Natural killer cell (primary cell): ENCODE measurements around the gene FAM13B. TPM values are rescaled to one million over a fixed set of nuclear protein-coding genes. Genes with fewer than 3 reads are reported as not detected.

Source experiments
- ATAC-seq, 3 donors: fragments of 150-1000 bp in 2 of 3; fragments of 200-7000 bp in 1 of 3; cut with Tn5 transposase; 1 replicate in 1 of 3; 2 replicates in 2 of 3; pipeline ENCODE4 v1.10.0; 2021; ENCODE audit warnings: mild to moderate bottlenecking in 2 of 3, moderate library complexity in 2 of 3
- DNase-seq, 2 donors: peaks; one replicate each; pipeline versions ENCODE4 v3.0.0 to v3.0.0-alpha.2; 2013 to 2021; ENCODE audit warnings: mixed read lengths in 1 of 2
- H3K27ac ChIP-seq: one replicate; pipeline ENCODE4 v1.5.1; 2013; ENCODE audit warnings: mild to moderate bottlenecking, low read length
- H3K27me3 ChIP-seq: one replicate; pipeline ENCODE4 v1.6.1; 2013; ENCODE audit warnings: low read length; ENCODE audit not compliant: control insufficient read depth, insufficient read depth
- H3K36me3 ChIP-seq: one replicate; pipeline ENCODE4 v1.6.1; 2013; ENCODE audit warnings: low read length; ENCODE audit not compliant: control insufficient read depth, insufficient read depth
- H3K4me1 ChIP-seq: one replicate; pipeline ENCODE4 v1.6.1; 2013; ENCODE audit warnings: low read length; ENCODE audit not compliant: control insufficient read depth, insufficient read depth
- H3K4me3 ChIP-seq: one replicate; pipeline ENCODE4 v1.5.1; 2013; ENCODE audit warnings: low read length
- H3K9me3 ChIP-seq: one replicate; pipeline ENCODE4 v1.6.1; 2013; ENCODE audit warnings: low read length; ENCODE audit not compliant: control insufficient read depth, insufficient read depth
- H3K27ac Mint-ChIP-seq, 2 donors: one replicate each; pipeline ENCODE4 v1.8.0; 2022; ENCODE audit warnings: mild to moderate bottlenecking in 2 of 2, mixed read lengths in 2 of 2, moderate library complexity in 1 of 2
- H3K27me3 Mint-ChIP-seq, 2 donors: one replicate each; pipeline ENCODE4 v1.8.0; 2022; ENCODE audit warnings: low read depth in 2 of 2, mixed read lengths in 2 of 2
- H3K36me3 Mint-ChIP-seq: one replicate; pipeline ENCODE4 v1.8.0; 2022; ENCODE audit warnings: mixed read lengths
- H3K4me1 Mint-ChIP-seq, 2 donors: one replicate each; pipeline ENCODE4 v1.8.0; 2022; ENCODE audit warnings: mixed read lengths in 2 of 2
- H3K4me3 Mint-ChIP-seq: one replicate; pipeline ENCODE4 v1.8.0; 2022; ENCODE audit warnings: mild to moderate bottlenecking, moderate library complexity, mixed read lengths
- H3K9me3 Mint-ChIP-seq, 2 donors: one replicate each; pipeline ENCODE4 v1.8.0; 2022; ENCODE audit warnings: mixed read lengths in 2 of 2
- CTCF ChIP-seq: fragments of 200-600 bp; IDR thresholded peaks from one replicate; pipeline ENCODE4 v1.8.0; 2022; ENCODE audit warnings: antibody characterized with exemption
- WGBS: methylation state at CpG from one replicate; pipeline ENCODE4 v1.1.7; 2013; ENCODE audit warnings: missing lambda C conversion rate; ENCODE audit not compliant: insufficient coverage; 5-methylcytosine and 5-hydroxymethylcytosine counted together
- intact Hi-C: fragments of 100-400 bp; cut with micrococcal nuclease; formaldehyde crosslinking; loops from one replicate; pipeline ENCODE4 v1.14.2; 2022
- total RNA-seq, 4 donors: library from RNA; stranded (reverse); fragments of 120-200 nt in 1 of 4; gene quantifications; one replicate each; pipeline versions ENCODE4 v1.2.3 to v1.2.4, GENCODE V29; 2013 to 2022

The FAM13B gene
- total RNA-seq, 3 donors from 2014 or later (not counting 1 experiment from before 2014, with no cell fraction given): 58.8 to 74.4 (median 67.4) TPM

- no peaks in the 10 kb centered on the region for H3K9me3 ChIP-seq
- H3K27ac ChIP-seq: no peak overlapping the region
- H3K27me3 ChIP-seq: no peaks in the 10 kb centered on the region
- peak; percentile 60 to 77 (median 62) for ATAC-seq
- peak; percentile 33 to 89 for DNase-seq
- H3K4me1 Mint-ChIP-seq: peaks cover 31 to 32% of the 10 kb centered on the region in 2 donors
- TF ChIP-seq CTCF: peak; percentile 92
- peak overlapping the region; percentile 74 for H3K4me3 Mint-ChIP-seq
- H3K27ac Mint-ChIP-seq: peak overlapping the region; percentile 50 to 58
- no peaks in the 10 kb centered on the region for H3K36me3 Mint-ChIP-seq
- H3K27me3 Mint-ChIP-seq: no peaks in the 10 kb centered on the region
- 36% methylated on average over 9 of the region's 11 CpGs for WGBS
- H3K4me1 ChIP-seq: peaks cover 18% of the 10 kb centered on the region
- H3K9me3 Mint-ChIP-seq: no peaks in the 10 kb centered on the region
- no peaks in the 10 kb centered on the region for H3K36me3 ChIP-seq
- intact Hi-C loops: loop anchor here (1.0 kb wide), 2 partner anchors 32 to 97 kb away; no protein-coding TSS in a partner anchor
- H3K4me3 ChIP-seq: no peak overlapping the region
Measured at GRCh38 chr5:138035605-138036537, 3.0 kb upstream of the FAM13B start.

GRCh38 chr5:138033907-138034306 lies 1.0 kb upstream of the FAM13B start:
- H3K4me3 Mint-ChIP-seq: peak overlapping the region; percentile 95
- H3K4me1 ChIP-seq: peaks cover 28% of the 10 kb centered on the region
- peaks cover 46 to 50% of the 10 kb centered on the region in 2 donors for H3K4me1 Mint-ChIP-seq
- H3K9me3 Mint-ChIP-seq: no peaks in the 10 kb centered on the region
- H3K36me3 Mint-ChIP-seq: no peaks in the 10 kb centered on the region
- H3K27me3 ChIP-seq: no peaks in the 10 kb centered on the region
- no peaks in the 10 kb centered on the region for H3K27me3 Mint-ChIP-seq
- intact Hi-C loops: loop anchor here (2.0 kb wide), 1 partner anchor 281 kb away; no protein-coding TSS in a partner anchor
- H3K27ac Mint-ChIP-seq: peak overlapping the region; percentile 96 to 97
- whole genome bisulfite sequencing: 85% methylated on average over 2 of the region's 2 CpGs
- ATAC-seq: no peak
- H3K4me3 ChIP-seq: no peak overlapping the region
- no peaks in the 10 kb centered on the region for H3K9me3 ChIP-seq
- H3K27ac ChIP-seq: peak overlapping the region; percentile 100
- TF ChIP-seq CTCF: no peak
- DNase-seq: no peak
- no peaks in the 10 kb centered on the region for H3K36me3 ChIP-seq

- Mint-ChIP-seq H3K27me3 (no peaks in the 10 kb centered on the region), H3K36me3 (no peaks in the 10 kb centered on the region), H3K4me3 (peak overlapping the region; percentile 95), H3K9me3 (no peaks in the 10 kb centered on the region), H3K4me1 (peaks cover 48 to 51% of the 10 kb centered on the region in 2 donors), H3K27ac (peak overlapping the region; percentile 96 to 97)
- H3K4me3 ChIP-seq: peak overlapping the region; percentile 99
- intact Hi-C loops: loop anchor here (2.0 kb wide), 1 partner anchor 281 kb away; no protein-coding TSS in a partner anchor
- no peaks in the 10 kb centered on the region for H3K36me3 ChIP-seq
- H3K9me3 ChIP-seq: no peaks in the 10 kb centered on the region
- peaks cover 33% of the 10 kb centered on the region for H3K4me1 ChIP-seq
- WGBS: 3% methylated on average over 15 of the region's 15 CpGs
- DNase-seq: no peak
- ATAC-seq: no peak
- no peak for TF ChIP-seq CTCF
- no peaks in the 10 kb centered on the region for H3K27me3 ChIP-seq
- H3K27ac ChIP-seq: peak overlapping the region; percentile 100
Measured at GRCh38 chr5:138033386-138033808, 518 bp upstream of the FAM13B start.
